Activated T-cell treated with anti-CD3 and anti-CD28 coated beads, Interleukin-2, amount 50 U/mL, for 24 hours (primary cell): ENCODE data around the gene ABCG4.

Experiments used
- DNase-seq: peaks from one replicate; pipeline ENCODE4 v3.0.0-alpha.2; 2020
- H3K27ac Mint-ChIP-seq: 2 replicates; pipeline ENCODE4 v1.8.0; 2020; ENCODE audit warnings: mild to moderate bottlenecking, mixed read lengths
- H3K27me3 Mint-ChIP-seq: 2 replicates; pipeline ENCODE4 v1.8.0; 2020; ENCODE audit warnings: mixed read lengths
- H3K36me3 Mint-ChIP-seq: 2 replicates; pipeline ENCODE4 v1.8.0; 2020; ENCODE audit warnings: low read depth, mixed read lengths
- H3K4me1 Mint-ChIP-seq: 2 replicates; pipeline ENCODE4 v1.8.0; 2020; ENCODE audit warnings: low read depth, mixed read lengths
- H3K4me3 Mint-ChIP-seq: 2 replicates; pipeline ENCODE4 v1.8.0; 2020; ENCODE audit warnings: mild to moderate bottlenecking, moderate library complexity, mixed read lengths
- H3K9me3 Mint-ChIP-seq: 2 replicates; pipeline ENCODE4 v1.8.0; 2020; ENCODE audit warnings: mixed read lengths

The ABCG4 gene

DNA sequence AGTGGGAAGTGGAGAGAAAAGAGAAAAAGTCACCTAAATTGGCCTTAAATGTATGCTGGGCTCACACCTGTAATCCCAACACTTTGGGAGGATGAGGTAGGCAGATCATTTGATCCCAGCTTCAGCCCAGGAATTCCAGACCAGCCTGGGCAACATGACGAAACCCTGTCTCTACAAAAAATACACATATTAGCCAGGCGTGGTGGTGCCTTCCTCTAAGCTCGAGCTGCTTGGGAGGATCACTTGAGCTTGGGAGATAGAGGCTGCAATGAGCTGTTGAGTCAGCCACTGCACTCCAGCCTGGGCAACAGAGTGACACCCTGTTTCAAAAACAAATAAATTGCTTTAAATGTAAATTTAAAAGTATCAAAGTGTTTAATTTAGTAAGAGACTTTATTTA, 61.2 kb downstream of the ABCG4 start:
- H3K4me3 Mint-ChIP-seq: no peak overlapping the region
- H3K27me3 Mint-ChIP-seq: no peaks in the 10 kb centered on the region
- peaks cover 15% of the 10 kb centered on the region for H3K36me3 Mint-ChIP-seq
- peaks cover 42% of the 10 kb centered on the region for H3K4me1 Mint-ChIP-seq
- no peak for DNase-seq
- H3K9me3 Mint-ChIP-seq: no peaks in the 10 kb centered on the region
- no peak overlapping the region for H3K27ac Mint-ChIP-seq
